Measurements from ENCODE around the gene EXOC2.

- TF ChIP-seq POLR2AphosphoS5 (IDR thresholded peaks at IDR 0.05) (no peak), CTCF (IDR thresholded peaks at IDR 0.05 in 8 of 11, conservative IDR thresholded peaks at IDR 0.05 in 3 of 11) (no peak), POLR2A (IDR thresholded peaks at IDR 0.05) (no peak)
Measured at GRCh38 chr6:492816-493414, 200.0 kb downstream of the EXOC2 start.

Measured in spleen (tissue), 7 donors.